ENCODE data around the gene GLIS1.

DNA sequence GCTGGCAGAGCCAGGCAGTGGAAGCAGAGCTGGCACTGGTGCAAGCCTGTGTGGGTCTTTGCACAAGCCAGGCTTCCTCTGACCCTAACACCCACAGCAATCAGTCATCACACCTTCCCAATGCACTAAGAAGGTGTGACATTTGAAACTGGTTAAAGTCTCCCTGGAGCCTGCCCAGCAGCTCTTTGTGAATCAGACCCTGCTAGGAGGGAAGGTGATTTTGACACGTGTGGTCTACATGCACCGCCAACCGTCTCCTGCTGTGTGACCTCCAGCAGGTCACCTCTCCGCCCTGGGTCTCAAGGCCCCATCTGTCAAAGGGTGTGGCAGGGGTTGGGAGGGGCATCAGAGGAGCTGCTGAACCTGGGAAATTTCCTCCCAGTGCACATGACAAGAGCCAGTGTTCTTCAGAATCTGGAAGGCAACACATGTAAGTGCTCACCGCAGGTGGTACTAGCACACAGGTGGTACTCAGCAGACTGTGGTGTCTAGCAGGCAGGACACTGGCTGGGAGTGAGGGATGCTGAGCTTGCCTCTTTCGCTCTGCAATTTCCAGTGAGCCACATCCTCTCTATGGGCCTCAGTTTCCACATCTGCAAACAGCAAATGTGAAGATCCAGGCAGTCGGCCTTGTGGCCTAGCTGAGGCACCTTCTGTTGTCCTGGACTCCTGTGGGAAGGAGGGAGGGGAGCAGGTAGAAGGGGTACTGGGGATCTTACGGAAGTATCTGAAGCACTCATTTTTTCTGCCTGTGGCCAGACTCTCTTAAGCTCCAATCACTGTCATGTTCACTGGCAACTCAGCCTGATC lies 156.5 kb downstream of the GLIS1 start:
- TF ChIP-seq CTCF (conservative IDR thresholded peaks at IDR 0.05; ENCODE audit: low read depth, low read length): no peak
- no peak for TF ChIP-seq EZH2 (IDR thresholded peaks at IDR 0.05; ENCODE audit: low read length, unreplicated experiment)
- TF ChIP-seq EZH2phosphoT487 (IDR thresholded peaks at IDR 0.05; ENCODE audit: borderline replicate concordance, low read length): no peak
